Glomerular endothelial cell (primary cell): ENCODE data around the gene ADH5. TPM values are rescaled to one million over a fixed set of nuclear protein-coding genes. Genes with fewer than 3 reads are reported as not detected.
"Not testable (repeated sequence)": the region's sequence is repeated elsewhere in the genome, so short reads cannot be mapped to it uniquely, and the experiment has no call there.

Experiments used
- DNase-seq: peaks from one replicate; pipeline ENCODE4 v3.0.0-alpha.2; 2011; ENCODE audit warnings: low read depth, low spot score; ENCODE audit errors: extremely low read depth
- total RNA-seq: library from RNA; depleted of rRNA; stranded (reverse); fragments of >200 nt; gene quantifications from 2 replicates; pipeline ENCODE4 v1.2.3, GENCODE V29; 2015

The ADH5 gene
- total RNA-seq, 1 donor from 2014 or later, result 77.2 TPM

- DNase-seq, result peak; percentile 23
Observed at GRCh38 chr4:99088023-99088449, 552 bp downstream of the ADH5 start.

GRCh38 chr4:99084595-99084994, 4.0 kb downstream of the ADH5 start:
- no peak for DNase-seq

GRCh38 chr4:99082192-99082591, 6.4 kb downstream of the ADH5 start:
- DNase-seq, result no peak

GRCh38 chr4:99080869-99081268, 7.7 kb downstream of the ADH5 start:
- not testable (repeated sequence) for DNase-seq

- DNase-seq, result no peak
Observed at GRCh38 chr4:99079625-99080295, 8.8 kb downstream of the ADH5 start.

- DNase-seq, result no peak
Observed at GRCh38 chr4:99078931-99079624, 9.5 kb downstream of the ADH5 start.

- DNase-seq, result no peak
Observed at GRCh38 chr4:99078336-99078735, 10.3 kb downstream of the ADH5 start.

- DNase-seq, result no peak
Observed at GRCh38 chr4:99077177-99077576, 11.4 kb downstream of the ADH5 start.

GRCh38 chr4:99076292-99076976, 12.2 kb downstream of the ADH5 start:
- DNase-seq, result no peak

GRCh38 chr4:99074816-99075215, 13.8 kb downstream of the ADH5 start:
- no peak for DNase-seq

- DNase-seq, result no peak
Observed at GRCh38 chr4:99071159-99071558, 17.4 kb downstream of the ADH5 start.

GRCh38 chr4:99067617-99068016, 21.0 kb downstream of the ADH5 start:
- no peak for DNase-seq

GRCh38 chr4:99065521-99065920, 23.1 kb downstream of the ADH5 start:
- DNase-seq, result not testable (repeated sequence)

- no peak for DNase-seq
Observed at GRCh38 chr4:99062120-99062519, 26.5 kb downstream of the ADH5 start.

- no peak for DNase-seq
Observed at GRCh38 chr4:99061048-99061700, 27.4 kb downstream of the ADH5 start.

GRCh38 chr4:99059550-99059949, 29.0 kb downstream of the ADH5 start:
- DNase-seq, result no peak

GRCh38 chr4:99058228-99058627, 30.4 kb downstream of the ADH5 start:
- no peak for DNase-seq

GRCh38 chr4:99054428-99054994, 34.1 kb downstream of the ADH5 start:
- no peak for DNase-seq

- DNase-seq, result no peak
Observed at GRCh38 chr4:99052902-99053301, 35.7 kb downstream of the ADH5 start.

- DNase-seq, result no peak
Observed at GRCh38 chr4:99047710-99048109, 40.9 kb downstream of the ADH5 start.

GRCh38 chr4:99043346-99043745, 45.2 kb downstream of the ADH5 start:
- no peak for DNase-seq
